ENCODE results near the gene PACSIN3. TPM values are rescaled to one million over a fixed set of nuclear protein-coding genes. Genes with fewer than 3 reads are reported as not detected.

The PACSIN3 gene
- polyA plus RNA-seq, 2 of the 4 experiments (the other 2 are of a cell fraction): 16.5 to 35.3 TPM

DNA sequence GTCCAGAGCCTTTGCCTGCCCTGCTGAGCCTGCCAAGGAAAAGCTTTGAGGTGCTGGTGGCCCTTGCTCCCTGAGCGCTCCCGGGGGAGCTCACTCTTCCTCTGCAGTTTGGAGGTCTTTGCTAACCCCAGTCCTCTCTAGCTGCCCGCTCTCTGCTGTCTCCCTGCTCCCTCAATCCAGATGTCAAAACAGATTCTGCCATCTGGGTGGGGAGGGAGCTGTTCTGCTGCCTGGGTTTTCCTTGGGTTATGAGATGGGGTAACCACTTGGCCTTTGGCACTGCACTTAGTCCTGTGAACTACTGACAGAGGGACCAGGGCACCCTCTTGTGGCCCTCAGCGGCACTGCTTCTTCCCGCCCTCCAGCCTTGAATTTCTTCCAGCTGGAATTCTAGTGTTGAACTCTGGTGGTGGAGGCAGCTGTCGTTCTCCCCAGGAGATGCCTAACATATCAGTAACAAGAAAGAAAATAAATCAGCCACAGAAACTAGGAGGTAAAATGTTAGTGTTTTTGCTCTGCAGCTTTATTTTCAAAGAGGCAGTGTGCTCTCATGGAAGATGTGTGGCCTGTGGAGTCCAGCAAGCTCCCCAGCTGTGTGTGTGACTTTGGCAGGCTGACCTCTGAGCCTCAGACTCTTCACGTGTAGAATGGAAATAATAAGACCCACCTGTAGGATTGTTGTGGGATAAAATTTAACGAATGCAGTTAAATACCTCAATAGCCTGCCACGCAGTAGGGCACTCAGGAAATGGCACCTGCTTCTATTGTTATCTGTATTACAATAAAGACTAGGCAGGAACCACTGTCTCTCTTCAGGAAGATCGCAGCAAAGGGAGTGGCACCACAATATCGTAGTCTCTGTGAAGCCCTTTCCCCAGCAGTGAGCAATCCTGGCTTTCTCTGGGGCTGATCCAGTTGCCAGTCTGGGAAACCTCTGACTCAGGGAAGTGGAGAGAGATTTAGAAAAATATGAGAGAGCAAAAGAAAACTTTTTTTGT, 33.0 kb downstream of the PACSIN3 start:
- 47% methylated on average over 11 of the region's 11 CpGs for WGBS (ENCODE audit: missing lambda C conversion rate)
- no peak overlapping the region for H3K4me2 ChIP-seq
- no peak overlapping the region for H3K27ac ChIP-seq
- ChIA-PET POLR2A (interaction anchor here (1.1 kb wide), 1 partner anchor 236 kb away, joined by 3 read pairs; no protein-coding TSS in a partner anchor), CTCF (interaction anchor here (0.5 to 6.7 kb wide), 81 partner anchors 9 to 764 kb away, joined by 3 to 120 read pairs (median 4); partner anchors contain the start of genes CKAP5, CSTPP1 and PACSIN3)
- peak; percentile 77 to 87 for DNase-seq (ENCODE audit: low read depth in 1 of 2, low spot score in 1 of 2)
- H3K4me3 ChIP-seq: no peak overlapping the region
- peak; percentile 77 to 87 for ATAC-seq
- TF ChIP-seq RAD21 (conservative IDR thresholded peaks at IDR 0.05 in 1 of 2, IDR thresholded peaks at IDR 0.05 in 1 of 2): peak; percentile 94
- TF ChIP-seq CHD4 (IDR thresholded peaks at IDR 0.05; ENCODE audit: borderline replicate concordance): no peak
- TF ChIP-seq KDM5A (IDR thresholded peaks at IDR 0.05): no peak
- peak; percentile 94 for TF ChIP-seq SMC3 (IDR thresholded peaks at IDR 0.05)
- TF ChIP-seq, protein P1, sequence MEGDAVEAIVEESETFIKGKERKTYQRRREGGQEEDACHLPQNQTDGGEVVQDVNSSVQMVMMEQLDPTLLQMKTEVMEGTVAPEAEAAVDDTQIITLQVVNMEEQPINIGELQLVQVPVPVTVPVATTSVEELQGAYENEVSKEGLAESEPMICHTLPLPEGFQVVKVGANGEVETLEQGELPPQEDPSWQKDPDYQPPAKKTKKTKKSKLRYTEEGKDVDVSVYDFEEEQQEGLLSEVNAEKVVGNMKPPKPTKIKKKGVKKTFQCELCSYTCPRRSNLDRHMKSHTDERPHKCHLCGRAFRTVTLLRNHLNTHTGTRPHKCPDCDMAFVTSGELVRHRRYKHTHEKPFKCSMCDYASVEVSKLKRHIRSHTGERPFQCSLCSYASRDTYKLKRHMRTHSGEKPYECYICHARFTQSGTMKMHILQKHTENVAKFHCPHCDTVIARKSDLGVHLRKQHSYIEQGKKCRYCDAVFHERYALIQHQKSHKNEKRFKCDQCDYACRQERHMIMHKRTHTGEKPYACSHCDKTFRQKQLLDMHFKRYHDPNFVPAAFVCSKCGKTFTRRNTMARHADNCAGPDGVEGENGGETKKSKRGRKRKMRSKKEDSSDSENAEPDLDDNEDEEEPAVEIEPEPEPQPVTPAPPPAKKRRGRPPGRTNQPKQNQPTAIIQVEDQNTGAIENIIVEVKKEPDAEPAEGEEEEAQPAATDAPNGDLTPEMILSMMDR (IDR thresholded peaks at IDR 0.05): peak; percentile 91
- peak; percentile 5 for TF ChIP-seq ZFP36 (IDR thresholded peaks at IDR 0.05; ENCODE audit: borderline replicate concordance, partially characterized antibody)
- peak; percentile 32 for FAIRE-seq
- H3K4me1 ChIP-seq: no peaks in the 10 kb centered on the region
- H3K9me3 ChIP-seq: no peaks in the 10 kb centered on the region

DNA sequence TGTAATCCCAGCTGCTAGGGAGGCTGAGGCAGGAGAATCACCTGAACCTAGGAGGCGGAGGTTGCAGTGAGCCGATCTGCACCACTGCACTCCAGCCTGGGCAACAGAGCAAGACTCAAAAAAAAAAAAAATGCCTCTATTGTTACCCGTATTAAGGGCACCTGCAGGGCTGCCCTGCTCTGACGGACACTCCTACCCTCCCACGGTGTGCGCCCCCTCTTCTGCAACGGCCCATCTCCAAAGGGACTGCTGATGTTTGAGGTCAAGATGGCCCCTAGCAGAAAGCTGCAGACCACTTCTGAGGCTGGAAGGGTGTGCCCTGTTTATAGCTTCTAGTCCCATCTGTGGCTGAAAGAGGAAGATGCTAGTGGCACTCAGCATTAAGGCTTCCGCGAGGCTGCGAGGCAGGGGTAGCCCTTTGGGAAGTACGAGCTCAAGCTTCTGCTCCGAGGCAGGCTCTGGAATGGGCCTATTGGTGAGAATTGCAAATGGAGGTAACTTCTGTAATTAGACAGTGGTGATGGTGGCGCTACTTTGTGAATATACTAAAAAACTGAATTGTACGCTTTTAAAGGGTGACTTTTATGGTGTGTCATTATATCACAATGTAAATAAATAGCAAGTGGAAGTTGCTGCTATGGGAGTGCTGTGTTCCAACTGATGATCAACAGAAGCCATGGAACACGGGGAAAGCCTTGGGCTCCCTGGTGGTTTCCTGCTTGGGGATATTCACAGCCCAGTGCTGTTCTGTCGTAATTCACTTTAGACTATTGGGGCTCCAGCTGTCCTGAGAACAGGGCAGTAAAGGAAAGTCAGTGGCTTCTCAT, 33.9 kb downstream of the PACSIN3 start:
- ATAC-seq: peak in 1 of 2 experiments; percentile 13; a peak in 3 of 6 replicates
- CTCF ChIA-PET: interaction anchor here (0.6 to 6.7 kb wide), 68 partner anchors 10 to 409 kb away, joined by 3 to 120 read pairs (median 4); partner anchors contain the start of genes CSTPP1 and PACSIN3
- H3K4me3 ChIP-seq: no peak overlapping the region

DNA sequence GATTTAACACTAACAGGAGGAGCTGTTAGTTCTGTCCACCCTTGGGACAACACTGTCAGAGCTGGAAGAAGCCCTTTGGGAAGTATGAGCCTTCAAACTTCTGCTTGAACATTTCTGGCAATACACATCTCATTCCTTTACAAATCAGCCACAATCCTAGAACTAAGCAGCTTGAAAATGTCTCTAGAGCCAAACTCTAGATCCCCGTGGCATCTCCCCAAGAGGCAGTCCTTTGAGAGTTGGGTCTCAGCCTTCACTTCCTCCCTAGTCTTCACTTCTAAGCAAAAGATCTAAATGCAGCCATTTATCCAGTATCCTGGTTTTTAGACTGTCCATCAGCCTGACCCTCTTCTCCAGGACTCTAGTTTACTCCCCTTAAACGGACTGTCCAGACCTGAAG, 36.5 kb downstream of the PACSIN3 start:
- CTCF ChIA-PET: interaction anchor here (1.0 to 6.5 kb wide), 6 partner anchors 10 to 263 kb away, joined by 3 to 82 read pairs (median 4); no protein-coding TSS in a partner anchor
- Histone ChIP-seq H3K27ac (no peak overlapping the region), H3K4me1 (no peaks in the 10 kb centered on the region), H3K4me2 (no peak overlapping the region), H3K9me3 (no peaks in the 10 kb centered on the region), H3K4me3 (no peak overlapping the region)
- FAIRE-seq (no peak), DNase-seq (ENCODE audit: low read depth in 1 of 2, low spot score in 1 of 2) (no peak), ATAC-seq (no peak)
- 57% methylated on average over 2 of the region's 2 CpGs for WGBS (ENCODE audit: missing lambda C conversion rate)
- POLR2A ChIA-PET: interaction anchor here (0.7 kb wide), 1 partner anchor 13 kb away, joined by 4 read pairs; no protein-coding TSS in a partner anchor
- TF ChIP-seq CHD2 (IDR thresholded peaks at IDR 0.05; ENCODE audit: low read length, partially characterized antibody): no peak
- TF ChIP-seq, protein P2, sequence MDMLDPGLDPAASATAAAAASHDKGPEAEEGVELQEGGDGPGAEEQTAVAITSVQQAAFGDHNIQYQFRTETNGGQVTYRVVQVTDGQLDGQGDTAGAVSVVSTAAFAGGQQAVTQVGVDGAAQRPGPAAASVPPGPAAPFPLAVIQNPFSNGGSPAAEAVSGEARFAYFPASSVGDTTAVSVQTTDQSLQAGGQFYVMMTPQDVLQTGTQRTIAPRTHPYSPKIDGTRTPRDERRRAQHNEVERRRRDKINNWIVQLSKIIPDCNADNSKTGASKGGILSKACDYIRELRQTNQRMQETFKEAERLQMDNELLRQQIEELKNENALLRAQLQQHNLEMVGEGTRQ (IDR thresholded peaks at IDR 0.05): no peak
- TF ChIP-seq CBX8 (IDR thresholded peaks at IDR 0.05): no peak
- TF ChIP-seq CEBPB (IDR thresholded peaks at IDR 0.05): no peak
- TF ChIP-seq CHD4 (IDR thresholded peaks at IDR 0.05; ENCODE audit: borderline replicate concordance): no peak
- no peak for TF ChIP-seq MAFK (IDR thresholded peaks at IDR 0.05; ENCODE audit: partially characterized antibody)
- no peak for TF ChIP-seq ZNF302 (CRISPR knock-in tag; IDR thresholded peaks at IDR 0.05)
- TF ChIP-seq, protein P3, sequence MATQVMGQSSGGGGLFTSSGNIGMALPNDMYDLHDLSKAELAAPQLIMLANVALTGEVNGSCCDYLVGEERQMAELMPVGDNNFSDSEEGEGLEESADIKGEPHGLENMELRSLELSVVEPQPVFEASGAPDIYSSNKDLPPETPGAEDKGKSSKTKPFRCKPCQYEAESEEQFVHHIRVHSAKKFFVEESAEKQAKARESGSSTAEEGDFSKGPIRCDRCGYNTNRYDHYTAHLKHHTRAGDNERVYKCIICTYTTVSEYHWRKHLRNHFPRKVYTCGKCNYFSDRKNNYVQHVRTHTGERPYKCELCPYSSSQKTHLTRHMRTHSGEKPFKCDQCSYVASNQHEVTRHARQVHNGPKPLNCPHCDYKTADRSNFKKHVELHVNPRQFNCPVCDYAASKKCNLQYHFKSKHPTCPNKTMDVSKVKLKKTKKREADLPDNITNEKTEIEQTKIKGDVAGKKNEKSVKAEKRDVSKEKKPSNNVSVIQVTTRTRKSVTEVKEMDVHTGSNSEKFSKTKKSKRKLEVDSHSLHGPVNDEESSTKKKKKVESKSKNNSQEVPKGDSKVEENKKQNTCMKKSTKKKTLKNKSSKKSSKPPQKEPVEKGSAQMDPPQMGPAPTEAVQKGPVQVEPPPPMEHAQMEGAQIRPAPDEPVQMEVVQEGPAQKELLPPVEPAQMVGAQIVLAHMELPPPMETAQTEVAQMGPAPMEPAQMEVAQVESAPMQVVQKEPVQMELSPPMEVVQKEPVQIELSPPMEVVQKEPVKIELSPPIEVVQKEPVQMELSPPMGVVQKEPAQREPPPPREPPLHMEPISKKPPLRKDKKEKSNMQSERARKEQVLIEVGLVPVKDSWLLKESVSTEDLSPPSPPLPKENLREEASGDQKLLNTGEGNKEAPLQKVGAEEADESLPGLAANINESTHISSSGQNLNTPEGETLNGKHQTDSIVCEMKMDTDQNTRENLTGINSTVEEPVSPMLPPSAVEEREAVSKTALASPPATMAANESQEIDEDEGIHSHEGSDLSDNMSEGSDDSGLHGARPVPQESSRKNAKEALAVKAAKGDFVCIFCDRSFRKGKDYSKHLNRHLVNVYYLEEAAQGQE (IDR thresholded peaks at IDR 0.05): no peak
- no peak for TF ChIP-seq JUNB (IDR thresholded peaks at IDR 0.05)

More for the DNA sequence above, 33.9 kb downstream of the PACSIN3 start:
- FAIRE-seq (no peak), DNase-seq (ENCODE audit: low read depth in 1 of 2, low spot score in 1 of 2) (no peak)
- no peak for TF ChIP-seq KDM5A (IDR thresholded peaks at IDR 0.05)
- no peak for TF ChIP-seq JUNB (IDR thresholded peaks at IDR 0.05)
- TF ChIP-seq CEBPB (IDR thresholded peaks at IDR 0.05): no peak
- TF ChIP-seq, protein P4, sequence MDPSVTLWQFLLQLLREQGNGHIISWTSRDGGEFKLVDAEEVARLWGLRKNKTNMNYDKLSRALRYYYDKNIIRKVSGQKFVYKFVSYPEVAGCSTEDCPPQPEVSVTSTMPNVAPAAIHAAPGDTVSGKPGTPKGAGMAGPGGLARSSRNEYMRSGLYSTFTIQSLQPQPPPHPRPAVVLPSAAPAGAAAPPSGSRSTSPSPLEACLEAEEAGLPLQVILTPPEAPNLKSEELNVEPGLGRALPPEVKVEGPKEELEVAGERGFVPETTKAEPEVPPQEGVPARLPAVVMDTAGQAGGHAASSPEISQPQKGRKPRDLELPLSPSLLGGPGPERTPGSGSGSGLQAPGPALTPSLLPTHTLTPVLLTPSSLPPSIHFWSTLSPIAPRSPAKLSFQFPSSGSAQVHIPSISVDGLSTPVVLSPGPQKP (IDR thresholded peaks at IDR 0.05; ENCODE audit: low read depth, low read length): no peak
- TF ChIP-seq, protein P2 (IDR thresholded peaks at IDR 0.05): no peak
- no peak for TF ChIP-seq PHF8 (IDR thresholded peaks at IDR 0.05; ENCODE audit: borderline replicate concordance, low read depth)
- TF ChIP-seq TP53 (CRISPR knock-in tag; IDR thresholded peaks at IDR 0.05): no peak
- TF ChIP-seq ESRRA (IDR thresholded peaks at IDR 0.05; ENCODE audit: borderline replicate concordance, low read length): no peak
- no peak for TF ChIP-seq FOXS1 (CRISPR knock-in tag; IDR thresholded peaks at IDR 0.05)
- no peak for TF ChIP-seq RCOR1 (IDR thresholded peaks at IDR 0.05; ENCODE audit: low read depth, low read length)
- TF ChIP-seq POLR2AphosphoS2 (conservative IDR thresholded peaks at IDR 0.05; ENCODE audit: low read length): no peak
- POLR2A ChIA-PET: interaction anchor here (1.1 kb wide), 1 partner anchor 235 kb away, joined by 3 read pairs; no protein-coding TSS in a partner anchor
- 90% methylated on average over 16 of the region's 16 CpGs for WGBS (ENCODE audit: missing lambda C conversion rate)
- Histone ChIP-seq H3K27ac (no peak overlapping the region), H3K9me3 (no peaks in the 10 kb centered on the region), H3K4me2 (no peak overlapping the region), H3K4me1 (no peaks in the 10 kb centered on the region)

Data from A549 (cell line).